Neuronal stem cell (in vitro differentiated cells): ENCODE data around the gene ELANE.
A peak's percentile ranks its signal among the peaks of the same experiment; 100 is the strongest.

Experiments
- DNase-seq: peaks from one replicate; pipeline ENCODE4 v3.0.0-alpha.2; 2013; ENCODE audit warnings: low spot score
- H2AFZ ChIP-seq: one replicate; pipeline ENCODE4 v1.6.1; 2013; ENCODE audit warnings: mild to moderate bottlenecking, low read length, inconsistent platforms
- H2AK5ac ChIP-seq: 2 replicates; pipeline ENCODE4 v1.6.1; 2013; ENCODE audit warnings: low read depth, mild to moderate bottlenecking, inconsistent platforms, low read length, moderate library complexity, mixed read lengths
- H2BK120ac ChIP-seq: 2 replicates; pipeline ENCODE4 v1.6.1; 2013; ENCODE audit warnings: low read depth, mild to moderate bottlenecking, inconsistent platforms, low read length, moderate library complexity, mixed read lengths
- H2BK12ac ChIP-seq: one replicate; pipeline ENCODE4 v1.6.1; 2013; ENCODE audit warnings: low read length, inconsistent platforms
- H2BK15ac ChIP-seq: 2 replicates; pipeline ENCODE4 v1.6.1; 2013; ENCODE audit warnings: mild to moderate bottlenecking, low read length, inconsistent platforms, mixed read lengths
- H2BK5ac ChIP-seq: one replicate; pipeline ENCODE4 v1.6.1; 2013; ENCODE audit warnings: inconsistent platforms, mild to moderate bottlenecking, low read length, moderate library complexity
- H3K14ac ChIP-seq: one replicate; pipeline ENCODE4 v1.6.1; 2013; ENCODE audit warnings: low read length, inconsistent platforms
- H3K18ac ChIP-seq: 2 replicates; pipeline ENCODE4 v1.6.1; 2013; ENCODE audit warnings: low read length, inconsistent platforms
- H3K23ac ChIP-seq: 2 replicates; pipeline ENCODE4 v1.6.1; 2013; ENCODE audit warnings: low read depth, mild to moderate bottlenecking, mixed read lengths, low read length, inconsistent platforms; ENCODE audit not compliant: poor library complexity
- H3K27ac ChIP-seq: replicated peaks from 3 replicates; pipeline ENCODE4 v1.5.1; 2013; ENCODE audit warnings: low read length, inconsistent platforms
- H3K27me3 ChIP-seq, 3 experiments: 2 replicates each; pipeline ENCODE4 v1.6.1; 2013; ENCODE audit warnings: low read length in 3 of 3, mild to moderate bottlenecking in 2 of 3, inconsistent platforms in 1 of 3, low read depth in 1 of 3, mixed read lengths in 1 of 3, moderate library complexity in 1 of 3; ENCODE audit not compliant: control insufficient read depth in 3 of 3, insufficient read depth in 3 of 3
- H3K36me3 ChIP-seq, 2 donors: replicated peaks in 1 of 2; 2 replicates each; pipeline ENCODE4 v1.6.1; 2013; ENCODE audit warnings: low read length in 2 of 2; ENCODE audit not compliant: control insufficient read depth in 2 of 2, insufficient read depth in 2 of 2
- H3K4ac ChIP-seq: 2 replicates; pipeline ENCODE4 v1.6.1; 2013; ENCODE audit warnings: inconsistent platforms, mild to moderate bottlenecking, low read length, moderate library complexity
- H3K4me1 ChIP-seq, 2 donors: 1 replicate in 1 of 2; 2 replicates in 1 of 2; pipeline ENCODE4 v1.6.1; 2013; ENCODE audit warnings: low read length in 2 of 2, low read depth in 1 of 2; ENCODE audit not compliant: control insufficient read depth in 2 of 2, insufficient read depth in 1 of 2
- H3K4me2 ChIP-seq: one replicate; pipeline ENCODE4 v1.6.1; 2013; ENCODE audit warnings: mild to moderate bottlenecking, low read length, inconsistent platforms; ENCODE audit not compliant: insufficient read depth, poor library complexity, severe bottlenecking
- H3K4me3 ChIP-seq, 2 donors: 2 replicates each; pipeline ENCODE4 v1.5.1; 2013; ENCODE audit warnings: low read length in 2 of 2, mild to moderate bottlenecking in 2 of 2, inconsistent platforms in 1 of 2, moderate library complexity in 1 of 2
- H3K79me1 ChIP-seq: one replicate; pipeline ENCODE4 v1.6.1; 2013; ENCODE audit warnings: low read depth, mild to moderate bottlenecking, inconsistent platforms, low read length, moderate library complexity
- H3K9ac ChIP-seq: one replicate; pipeline ENCODE4 v1.6.1; 2013; ENCODE audit warnings: mild to moderate bottlenecking, low read depth, low read length, inconsistent platforms; ENCODE audit not compliant: poor library complexity
- H3K9me3 ChIP-seq, 2 donors: replicated peaks in 1 of 2; 2 replicates each; pipeline versions ENCODE3 to v1.6.1; 2013; ENCODE audit warnings: low read length in 2 of 2, mild to moderate bottlenecking in 2 of 2, inconsistent platforms in 1 of 2, low read depth in 1 of 2, mixed read lengths in 1 of 2, moderate library complexity in 1 of 2; ENCODE audit not compliant: control insufficient read depth in 2 of 2, insufficient read depth in 1 of 2
- H4K8ac ChIP-seq: one replicate; pipeline ENCODE4 v1.6.1; 2013; ENCODE audit warnings: low read depth, mild to moderate bottlenecking, inconsistent platforms, low read length, moderate library complexity
- H4K91ac ChIP-seq: one replicate; pipeline ENCODE4 v1.6.1; 2013; ENCODE audit warnings: low read length, low read depth, mild to moderate bottlenecking, inconsistent platforms; ENCODE audit not compliant: poor library complexity
- WGBS, 2 donors: extraction: QIAGEN DNeasy Blood & Tissue Kit; methylation state at CpG; one replicate each; pipeline ENCODE4 v1.1.7; 2013; ENCODE audit warnings: missing lambda C conversion rate in 2 of 2, mixed read lengths in 1 of 2; ENCODE audit not compliant: insufficient read length in 2 of 2, insufficient replicate concordance in 1 of 2; ENCODE audit errors: extremely low coverage in 2 of 2; 5-methylcytosine and 5-hydroxymethylcytosine counted together

The ELANE gene

DNA sequence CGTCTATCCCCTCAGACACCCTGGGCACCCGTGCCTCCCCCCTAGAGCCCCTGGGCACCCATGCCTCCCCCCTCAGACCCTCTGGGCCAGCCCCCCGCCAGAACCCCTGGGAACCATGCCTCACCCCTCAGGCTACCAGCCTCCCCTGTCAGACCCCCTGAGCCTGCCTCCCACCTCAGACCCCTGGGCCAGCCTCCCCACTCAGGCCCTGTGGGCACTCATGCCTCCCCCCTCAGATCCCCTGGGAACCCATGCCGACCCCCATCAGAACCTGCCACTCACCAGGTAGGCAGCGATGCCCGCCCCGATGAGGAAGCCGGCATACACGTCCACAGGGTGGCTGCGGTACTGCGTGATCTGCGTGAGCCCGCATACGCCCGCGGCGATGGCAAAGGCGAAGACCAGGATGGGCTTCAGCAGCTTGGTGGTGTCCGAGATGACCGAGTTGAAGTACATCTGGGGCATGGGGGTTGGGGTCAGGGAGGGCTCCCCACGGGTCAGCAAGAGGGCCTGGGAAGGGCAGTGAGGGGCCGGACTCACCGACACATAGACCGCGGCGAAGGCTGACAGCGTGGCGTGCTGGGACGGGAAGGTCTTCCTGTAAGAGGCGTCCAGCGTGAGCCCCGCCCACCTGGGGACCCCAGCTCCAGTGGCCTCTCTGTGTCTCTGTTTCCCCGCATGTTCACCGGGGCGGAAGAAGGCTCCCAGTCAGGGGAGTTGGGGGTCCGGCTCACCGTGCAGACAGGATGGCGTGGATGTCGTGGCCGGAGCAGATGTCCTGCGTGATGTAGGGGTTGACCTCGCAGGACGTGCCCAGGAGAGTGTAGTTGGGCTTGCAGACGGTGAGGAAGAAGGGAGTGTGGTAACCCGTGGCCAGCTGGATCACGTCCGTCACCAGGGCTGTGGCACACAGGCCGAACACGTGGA is 37.7 kb upstream of the ELANE start:
- no CpG with 5 or more reads among the region's 49 CpGs for WGBS, 2 donors
- Histone ChIP-seq H3K18ac (peak overlapping the region; percentile 8), H3K23ac (peak overlapping the region; percentile 55), H3K79me1 (peaks cover 29% of the 10 kb centered on the region), H3K4me3 (peak overlapping the region in 1 of 2 donors; percentile 50), H3K14ac (no peak overlapping the region), H3K4ac (peak overlapping the region; percentile 10), H3K27me3 (no peaks in the 10 kb centered on the region), H4K91ac (no peak overlapping the region), H3K36me3 (peaks cover 46 to 63% of the 10 kb centered on the region in 2 donors), H2AK5ac (peak overlapping the region; percentile 68), H3K4me2 (peak overlapping the region; percentile 18), H2BK120ac (peak overlapping the region; percentile 61), H2BK12ac (no peak overlapping the region), H2AFZ (no peak overlapping the region), H3K9me3 (peaks cover 0 to 3% of the 10 kb centered on the region in 2 donors), H2BK15ac (no peak overlapping the region), H4K8ac (no peak overlapping the region), H3K27ac (no peak overlapping the region), H2BK5ac (no peak overlapping the region), H3K9ac (peak overlapping the region; percentile 81), H3K4me1 (no peaks in the 10 kb centered on the region)
- no peak for DNase-seq

- H3K4me1 ChIP-seq = no peaks in the 10 kb centered on the region
- H3K9me3 ChIP-seq = peaks cover 0 to 3% of the 10 kb centered on the region in 2 donors
- H2BK5ac ChIP-seq = no peak overlapping the region
- peak overlapping the region; percentile 68 for H2AK5ac ChIP-seq
- no peak overlapping the region for H2BK15ac ChIP-seq
- H3K27ac ChIP-seq = no peak overlapping the region
- no peak overlapping the region for H2AFZ ChIP-seq
- H3K4me3 ChIP-seq = no peak overlapping the region
- H3K4ac ChIP-seq = no peak overlapping the region
- peak overlapping the region; percentile 8 for H3K18ac ChIP-seq
- H4K8ac ChIP-seq = no peak overlapping the region
- H3K9ac ChIP-seq = peak overlapping the region; percentile 81
- H3K4me2 ChIP-seq = no peak overlapping the region
- no peaks in the 10 kb centered on the region for H3K27me3 ChIP-seq
- H3K14ac ChIP-seq = no peak overlapping the region
- H4K91ac ChIP-seq = no peak overlapping the region
- no peak overlapping the region for H2BK12ac ChIP-seq
- no CpG with 5 or more reads among the region's 47 CpGs for WGBS, 2 donors
- H2BK120ac ChIP-seq = peak overlapping the region; percentile 61
- peaks cover 28% of the 10 kb centered on the region for H3K79me1 ChIP-seq
- peaks cover 39 to 55% of the 10 kb centered on the region in 2 donors for H3K36me3 ChIP-seq
- peak overlapping the region; percentile 89 for H3K23ac ChIP-seq
- no peak for DNase-seq
These were observed 36.9 kb upstream of the ELANE start for GRCh38 chr19:815079-815774.

DNA sequence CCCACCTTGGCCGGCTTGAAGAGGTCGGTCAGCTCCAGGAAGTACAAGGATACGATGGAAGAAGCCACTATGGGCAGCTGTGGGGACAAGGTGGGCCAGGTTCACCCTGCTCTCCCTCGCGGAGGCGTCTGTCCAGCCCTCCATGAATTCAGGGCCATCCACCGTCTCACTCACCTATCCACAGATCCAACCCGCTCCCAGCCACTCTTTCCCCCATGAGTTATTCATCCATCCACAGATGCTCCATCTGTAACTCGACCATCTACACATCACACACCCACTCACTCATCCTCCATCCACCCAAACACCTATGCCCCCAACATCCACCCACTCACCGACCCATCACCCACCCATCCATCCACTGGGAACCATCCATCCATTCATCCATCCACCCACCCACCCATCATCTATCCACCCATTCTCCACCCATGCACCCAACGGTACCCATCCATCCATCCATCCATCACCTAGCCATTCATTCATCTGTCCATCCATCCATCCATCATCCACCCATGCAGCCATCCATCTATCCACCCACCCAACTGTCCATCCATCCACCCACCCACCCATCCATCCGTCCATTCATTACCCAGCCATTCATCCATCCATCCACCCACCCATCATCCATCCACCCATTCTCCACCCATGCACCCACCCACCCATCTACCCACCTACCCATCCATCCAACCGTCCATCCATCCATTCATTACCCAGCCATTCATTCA is 36.2 kb upstream of the ELANE start:
- Histone ChIP-seq H2AFZ (no peak overlapping the region), H3K9me3 (peaks cover 0 to 3% of the 10 kb centered on the region in 2 donors), H3K27me3 (no peaks in the 10 kb centered on the region), H2BK120ac (no peak overlapping the region), H2BK15ac (no peak overlapping the region), H4K91ac (no peak overlapping the region), H3K4me2 (no peak overlapping the region), H3K4me1 (no peaks in the 10 kb centered on the region), H3K79me1 (peaks cover 24% of the 10 kb centered on the region), H3K27ac (no peak overlapping the region), H3K23ac (peak overlapping the region; percentile 89), H4K8ac (no peak overlapping the region), H3K18ac (no peak overlapping the region), H2BK5ac (no peak overlapping the region), H3K14ac (no peak overlapping the region), H2AK5ac (no peak overlapping the region), H2BK12ac (no peak overlapping the region), H3K36me3 (peaks cover 32 to 48% of the 10 kb centered on the region in 2 donors), H3K9ac (no peak overlapping the region), H3K4me3 (no peak overlapping the region), H3K4ac (no peak overlapping the region)
- DNase-seq = no peak
- 100% methylated on average over 2 of the region's 13 CpGs; no CpG with 5 or more reads in 1 of the 2 donors for WGBS, 2 donors
